HepG2 (cell line): ENCODE measurements around the gene HSPA6. TPM values are rescaled to one million over a fixed set of nuclear protein-coding genes. Genes with fewer than 3 reads are reported as not detected.

Experiments
- ATAC-seq: fragments of 200-7000 bp; cut with Tn5 transposase; 3 replicates; pipeline ENCODE4 v1.9.1; 2020; ENCODE audit warnings: mild to moderate bottlenecking, moderate library complexity
- BruUV-seq: library from RNA; stranded (reverse); fragments of 400-500 nt; replicated peaks from 2 replicates; lab custom pipeline; 2021; lab: Mats Ljungman, UMichigan
- CTCF ChIA-PET: fragments of 300-600 bp; formaldehyde crosslinking; extraction: SDS; loops from one replicate; lab custom pipeline; 2021; ENCODE audit warnings: low total read pairs, inconsistent platforms, low intra/inter-chr PET ratio; lab: Yijun Ruan, JAX
- POLR2A ChIA-PET: fragments of 350-600 bp; sonication (Branson Sonifier 250); formaldehyde crosslinking; loops from one replicate; lab custom pipeline; 2020; ENCODE audit warnings: antibody characterized with exemption, inconsistent platforms; lab: Yijun Ruan, JAX
- DNase-seq: peaks from one replicate; pipeline ENCODE4 v3.0.0-alpha.2; 2015; ENCODE audit warnings: low spot score
- FAIRE-seq: peaks from 3 replicates; lab custom pipeline; 2011; peaks lifted over from hg19 to GRCh38; lab: Jason Lieb, UNC
- H2AFZ ChIP-seq: one replicate; pipeline ENCODE4 v1.6.1; 2011; ENCODE audit warnings: low read length, inconsistent platforms
- H3K27ac ChIP-seq: fragments of 300-600 bp; 3 replicates; pipeline ENCODE4 v1.8.0; 2011; ENCODE audit warnings: mixed run types, mild to moderate bottlenecking, mixed read lengths, low read length, inconsistent platforms; ENCODE audit not compliant: insufficient read depth; ENCODE audit errors: extremely low read length
- H3K27me3 ChIP-seq, 2 experiments: fragments of 200-600 bp in 1 of 2; 2 replicates in 1 of 2; 3 replicates in 1 of 2; pipeline versions ENCODE4 v1.6.0 to v1.8.0; 2011; ENCODE audit warnings: low read length in 2 of 2, mild to moderate bottlenecking in 2 of 2, moderate library complexity in 2 of 2, inconsistent platforms in 1 of 2; ENCODE audit not compliant: insufficient read depth in 2 of 2, control insufficient read depth in 1 of 2
- H3K36me3 ChIP-seq, 2 experiments: fragments of 200-600 bp in 1 of 2; replicated peaks in 1 of 2; 2 replicates in 1 of 2; 3 replicates in 1 of 2; pipeline versions ENCODE4 v1.5.1 to v1.8.0; 2011; ENCODE audit warnings: low read length in 2 of 2, inconsistent platforms in 1 of 2; ENCODE audit not compliant: insufficient read depth in 2 of 2, control insufficient read depth in 1 of 2
- H3K4me1 ChIP-seq: 2 replicates; pipeline ENCODE4 v1.5.1; 2012; ENCODE audit warnings: low read length, inconsistent platforms; ENCODE audit not compliant: insufficient read depth
- H3K4me2 ChIP-seq: 2 replicates; pipeline ENCODE4 v1.6.0; 2011; ENCODE audit warnings: low read depth, low read length, inconsistent platforms
- H3K4me3 ChIP-seq, 3 experiments: fragments of 200-600 bp in 1 of 3; sonication (generic), shearing (Covaris generic) in 1 of 3; replicated peaks in 1 of 3; 2 replicates each; pipeline ENCODE4 v1.5.1; 2011 to 2016; ENCODE audit warnings: low read length in 3 of 3, inconsistent platforms in 2 of 3, low read depth in 2 of 3, mild to moderate bottlenecking in 2 of 3, control low read depth in 1 of 3, mixed read lengths in 1 of 3; ENCODE audit not compliant: insufficient read depth in 1 of 3
- H3K79me2 ChIP-seq: one replicate; pipeline ENCODE4 v1.6.1; 2011; ENCODE audit warnings: low read length, inconsistent platforms; ENCODE audit not compliant: insufficient read depth
- H3K9ac ChIP-seq: 2 replicates; pipeline ENCODE4 v1.6.0; 2011; ENCODE audit warnings: mild to moderate bottlenecking, low read depth, low read length, inconsistent platforms; ENCODE audit not compliant: insufficient read depth
- H3K9me3 ChIP-seq: 2 replicates; pipeline ENCODE4 v1.5.1; 2012; ENCODE audit warnings: mild to moderate bottlenecking, low read length
- H4K20me1 ChIP-seq: 2 replicates; pipeline ENCODE4 v1.6.0; 2011; ENCODE audit warnings: inconsistent platforms, mild to moderate bottlenecking, low read length, moderate library complexity; ENCODE audit not compliant: insufficient read depth
- KDM3A ChIP-seq: IDR thresholded peaks from 2 replicates; pipeline ENCODE4 v1.6.1; 2018; ENCODE audit warnings: low read depth, missing compliant biosample characterization
- KLF9 ChIP-seq: IDR thresholded peaks from 2 replicates; pipeline ENCODE4 v1.6.1; 2016; ENCODE audit warnings: low read depth
- KMT2B ChIP-seq: IDR thresholded peaks from 2 replicates; pipeline ENCODE4 v1.6.1; 2016; ENCODE audit warnings: missing genetic modification reagents, missing compliant biosample characterization
- RXRB ChIP-seq: IDR thresholded peaks from 2 replicates; pipeline ENCODE4 v1.6.1; 2016; ENCODE audit warnings: borderline replicate concordance, missing genetic modification reagents, missing compliant biosample characterization
- ZBTB42 ChIP-seq: sonication (generic); formaldehyde crosslinking; IDR thresholded peaks from 2 replicates; pipeline ENCODE4 v1.5.0; 2020; ENCODE audit warnings: mild to moderate bottlenecking, missing genetic modification reagents
- ZFP41 ChIP-seq: sonication (generic); formaldehyde crosslinking; IDR thresholded peaks from 2 replicates; pipeline ENCODE4 v1.4.0; 2020; ENCODE audit warnings: mild to moderate bottlenecking, missing genetic modification reagents, borderline replicate concordance
- ZNF17 ChIP-seq: sonication (generic); formaldehyde crosslinking; IDR thresholded peaks from 2 replicates; pipeline ENCODE4 v1.5.0; 2020; ENCODE audit warnings: mild to moderate bottlenecking, missing genetic modification reagents
- ZNF337 ChIP-seq: sonication (generic); formaldehyde crosslinking; IDR thresholded peaks from 2 replicates; pipeline ENCODE4 v1.5.1; 2020; ENCODE audit warnings: missing genetic modification reagents, low read depth, mild to moderate bottlenecking, borderline replicate concordance
- ZNF446 ChIP-seq: sonication (generic); formaldehyde crosslinking; IDR thresholded peaks from 2 replicates; pipeline ENCODE4 v1.5.0; 2020; ENCODE audit warnings: mild to moderate bottlenecking, missing genetic modification reagents
- ZNF709 ChIP-seq: sonication (generic); formaldehyde crosslinking; IDR thresholded peaks from 2 replicates; pipeline ENCODE4 v1.5.0; 2020; ENCODE audit warnings: mild to moderate bottlenecking, missing genetic modification reagents
- ZNF816 ChIP-seq: sonication (generic); formaldehyde crosslinking; IDR thresholded peaks from 2 replicates; pipeline ENCODE4 v1.8.0; 2022; ENCODE audit warnings: missing genetic modification reagents, mild to moderate bottlenecking, borderline replicate concordance
- ZNF883 ChIP-seq: sonication (generic); formaldehyde crosslinking; IDR thresholded peaks from 2 replicates; pipeline ENCODE4 v1.5.1; 2020; ENCODE audit warnings: mild to moderate bottlenecking, missing genetic modification reagents; ENCODE audit errors: not compliant biosample characterization
- WGBS: methylation state at CpG from one replicate; pipeline ENCODE4 v1.1.6; 2017; ENCODE audit warnings: low lambda C conversion rate; 5-methylcytosine and 5-hydroxymethylcytosine counted together
- in situ Hi-C: cut with HindIII; loops from 2 replicates; pipeline ENCODE4 v1.10.0; 2017; ENCODE audit warnings: low pct_unique_long_range_greater_than_20kb; ENCODE audit not compliant: extremely low pct_ligation_motif_present
- intact Hi-C: fragments of 100-400 bp; cut with micrococcal nuclease; formaldehyde crosslinking; loops from one replicate; pipeline ENCODE4 v1.10.0; 2022; ENCODE audit not compliant: unreplicated experiment
- polyA plus RNA-seq, 8 experiments: library from polyadenylated mRNA; depleted of rRNA in 3 of 8; stranded (reverse) in 7 of 8; unstranded in 1 of 8; fragments of >200 nt; fragmentation: Illumina TruSeq in 4 of 8; extraction: Trizol in 4 of 8; gene quantifications; 2 replicates each; pipeline versions ENCODE4 v1.2.1 to v1.2.3, GENCODE V29; 2011 to 2016; ENCODE audit warnings: low read depth in 4 of 8, missing spikeins in 1 of 8, mixed read lengths in 1 of 8; ENCODE audit not compliant: insufficient read depth in 1 of 8
- total RNA-seq, 5 experiments: library from RNA; depleted of rRNA; stranded (reverse); fragments of >200 nt; fragmentation: Illumina TruSeq; extraction: Trizol; gene quantifications; 2 replicates each; pipeline ENCODE4 v1.2.3, GENCODE V29; 2016; ENCODE audit warnings: low read depth in 1 of 5
- TF ChIP-seq, protein P1 (sequence below): sonication (generic); formaldehyde crosslinking; IDR thresholded peaks from 2 replicates; pipeline ENCODE4 v1.8.0; 2022; ENCODE audit warnings: mild to moderate bottlenecking, missing genetic modification reagents
- TF ChIP-seq, protein P2 (sequence below): IDR thresholded peaks from 2 replicates; pipeline ENCODE4 v1.6.1; 2016; ENCODE audit warnings: missing genetic modification reagents, missing compliant biosample characterization
- TF ChIP-seq, protein P3 (sequence below): sonication (generic); formaldehyde crosslinking; IDR thresholded peaks from 2 replicates; pipeline ENCODE4 v1.4.0; 2020; ENCODE audit warnings: low read depth, missing genetic modification reagents
- TF ChIP-seq, protein P4 (sequence below): sonication (generic); formaldehyde crosslinking; IDR thresholded peaks from 2 replicates; pipeline ENCODE4 v1.5.0; 2020; ENCODE audit warnings: missing genetic modification reagents

HSPA6 gene
- total and polyA plus RNA-seq, 2 of the 13 experiments (the other 11 are each of a cell fraction or from before 2014, with no cell fraction given) = 0.07 TPM; not detected in 1

DNA sequence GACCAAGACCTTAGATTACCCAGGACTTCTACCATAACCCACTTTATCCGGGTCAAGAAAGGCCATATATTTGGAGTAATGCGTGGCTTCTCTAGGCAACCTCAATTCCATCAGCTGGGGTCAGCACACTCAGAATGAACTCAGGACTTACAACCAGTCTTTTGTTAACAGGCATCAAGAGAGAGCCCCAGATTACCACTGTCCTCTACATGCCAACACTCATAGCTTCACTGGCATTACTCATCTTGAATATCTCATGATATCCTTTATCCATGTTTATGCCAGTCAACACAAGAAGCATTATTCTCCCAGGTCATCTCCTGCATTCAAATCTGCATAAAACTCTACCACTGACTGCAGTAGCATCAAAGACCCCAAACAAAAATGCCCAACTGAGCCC is 25.7 kb upstream of the HSPA6 start (continued):
- TF ChIP-seq, protein P1, sequence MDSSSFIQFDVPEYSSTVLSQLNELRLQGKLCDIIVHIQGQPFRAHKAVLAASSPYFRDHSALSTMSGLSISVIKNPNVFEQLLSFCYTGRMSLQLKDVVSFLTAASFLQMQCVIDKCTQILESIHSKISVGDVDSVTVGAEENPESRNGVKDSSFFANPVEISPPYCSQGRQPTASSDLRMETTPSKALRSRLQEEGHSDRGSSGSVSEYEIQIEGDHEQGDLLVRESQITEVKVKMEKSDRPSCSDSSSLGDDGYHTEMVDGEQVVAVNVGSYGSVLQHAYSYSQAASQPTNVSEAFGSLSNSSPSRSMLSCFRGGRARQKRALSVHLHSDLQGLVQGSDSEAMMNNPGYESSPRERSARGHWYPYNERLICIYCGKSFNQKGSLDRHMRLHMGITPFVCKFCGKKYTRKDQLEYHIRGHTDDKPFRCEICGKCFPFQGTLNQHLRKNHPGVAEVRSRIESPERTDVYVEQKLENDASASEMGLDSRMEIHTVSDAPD (CRISPR knock-in tag) = no peak
- no peak for TF ChIP-seq ZFP41 (CRISPR knock-in tag)
- TF ChIP-seq, all 625 proteins: peak for 0

DNA sequence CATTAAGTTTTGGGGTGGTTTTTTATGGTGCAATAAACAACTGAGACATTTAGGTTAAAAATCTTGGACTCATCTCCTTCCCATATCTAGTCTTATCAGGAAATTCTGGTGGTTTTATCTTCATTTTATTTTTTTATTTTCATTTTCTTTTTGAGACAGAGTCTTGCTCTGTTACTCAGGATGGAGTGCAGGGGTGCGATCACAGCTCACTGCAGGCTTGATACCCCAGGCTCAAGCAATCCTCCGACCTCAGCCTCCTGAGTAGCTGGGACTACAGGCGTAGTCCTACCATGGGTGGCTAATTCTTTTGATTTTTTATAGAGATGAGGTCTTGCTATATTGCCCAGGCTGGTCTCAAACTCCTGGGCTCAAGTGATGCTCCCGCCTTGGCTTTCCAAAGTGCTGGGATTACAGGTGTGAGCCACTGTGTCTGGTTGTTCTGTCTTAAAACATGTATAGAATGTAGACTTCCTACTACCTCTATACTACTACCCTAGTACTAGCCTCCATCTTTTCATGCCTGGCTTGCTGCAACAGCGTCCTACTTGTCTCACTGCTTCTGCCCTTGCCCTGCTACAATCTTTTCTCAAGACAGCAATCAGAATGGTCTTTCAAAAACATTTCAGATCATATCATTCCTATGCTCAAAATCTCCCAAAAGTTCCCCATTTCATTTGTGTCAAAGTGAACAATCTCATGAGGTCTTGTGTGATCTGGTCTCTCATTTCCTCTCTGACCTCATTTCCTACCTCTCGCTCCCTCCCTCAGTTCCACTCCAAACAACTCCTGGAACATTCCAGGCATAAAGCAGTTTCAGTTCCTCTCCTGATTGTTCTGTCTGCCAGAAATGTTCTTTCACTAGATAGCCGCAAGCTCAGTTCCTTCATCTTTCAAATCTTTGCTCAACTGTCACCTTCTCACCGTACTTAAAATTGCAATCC is 25.0 kb upstream of the HSPA6 start:
- Histone ChIP-seq H3K9me3 (no peaks in the 10 kb centered on the region), H3K36me3 (no peaks in the 10 kb centered on the region), H3K9ac (no peak overlapping the region), H3K4me3 (no peak overlapping the region), H3K27me3 (no peaks in the 10 kb centered on the region), H3K79me2 (no peaks in the 10 kb centered on the region), H4K20me1 (no peaks in the 10 kb centered on the region), H2AFZ (no peak overlapping the region), H3K4me1 (no peaks in the 10 kb centered on the region), H3K27ac (no peak overlapping the region), H3K4me2 (no peak overlapping the region)
- in situ Hi-C loops = no loop called here
- WGBS = 35% methylated on average over 8 of the region's 8 CpGs
- intact Hi-C loops = no loop called here
- BruUV-seq = no TSS peak
- POLR2A ChIA-PET = no interaction called here
- no peak for DNase-seq
- no peak for FAIRE-seq
- no peak for ATAC-seq
- CTCF ChIA-PET = no interaction called here
- TF ChIP-seq KMT2B (CRISPR knock-in tag) (no peak), ZNF816 (CRISPR knock-in tag) (no peak), KDM3A (CRISPR knock-in tag) (no peak), ZNF883 (CRISPR knock-in tag) (no peak), ZNF709 (CRISPR knock-in tag) (no peak), ZNF337 (CRISPR knock-in tag) (no peak), RXRB (CRISPR knock-in tag) (no peak), ZNF17 (no peak), ZNF446 (CRISPR knock-in tag) (no peak), ZBTB42 (CRISPR knock-in tag) (no peak), KLF9 (no peak)
- TF ChIP-seq, protein P2, sequence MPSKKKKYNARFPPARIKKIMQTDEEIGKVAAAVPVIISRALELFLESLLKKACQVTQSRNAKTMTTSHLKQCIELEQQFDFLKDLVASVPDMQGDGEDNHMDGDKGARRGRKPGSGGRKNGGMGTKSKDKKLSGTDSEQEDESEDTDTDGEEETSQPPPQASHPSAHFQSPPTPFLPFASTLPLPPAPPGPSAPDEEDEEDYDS (CRISPR knock-in tag) = no peak
- TF ChIP-seq, protein P3, sequence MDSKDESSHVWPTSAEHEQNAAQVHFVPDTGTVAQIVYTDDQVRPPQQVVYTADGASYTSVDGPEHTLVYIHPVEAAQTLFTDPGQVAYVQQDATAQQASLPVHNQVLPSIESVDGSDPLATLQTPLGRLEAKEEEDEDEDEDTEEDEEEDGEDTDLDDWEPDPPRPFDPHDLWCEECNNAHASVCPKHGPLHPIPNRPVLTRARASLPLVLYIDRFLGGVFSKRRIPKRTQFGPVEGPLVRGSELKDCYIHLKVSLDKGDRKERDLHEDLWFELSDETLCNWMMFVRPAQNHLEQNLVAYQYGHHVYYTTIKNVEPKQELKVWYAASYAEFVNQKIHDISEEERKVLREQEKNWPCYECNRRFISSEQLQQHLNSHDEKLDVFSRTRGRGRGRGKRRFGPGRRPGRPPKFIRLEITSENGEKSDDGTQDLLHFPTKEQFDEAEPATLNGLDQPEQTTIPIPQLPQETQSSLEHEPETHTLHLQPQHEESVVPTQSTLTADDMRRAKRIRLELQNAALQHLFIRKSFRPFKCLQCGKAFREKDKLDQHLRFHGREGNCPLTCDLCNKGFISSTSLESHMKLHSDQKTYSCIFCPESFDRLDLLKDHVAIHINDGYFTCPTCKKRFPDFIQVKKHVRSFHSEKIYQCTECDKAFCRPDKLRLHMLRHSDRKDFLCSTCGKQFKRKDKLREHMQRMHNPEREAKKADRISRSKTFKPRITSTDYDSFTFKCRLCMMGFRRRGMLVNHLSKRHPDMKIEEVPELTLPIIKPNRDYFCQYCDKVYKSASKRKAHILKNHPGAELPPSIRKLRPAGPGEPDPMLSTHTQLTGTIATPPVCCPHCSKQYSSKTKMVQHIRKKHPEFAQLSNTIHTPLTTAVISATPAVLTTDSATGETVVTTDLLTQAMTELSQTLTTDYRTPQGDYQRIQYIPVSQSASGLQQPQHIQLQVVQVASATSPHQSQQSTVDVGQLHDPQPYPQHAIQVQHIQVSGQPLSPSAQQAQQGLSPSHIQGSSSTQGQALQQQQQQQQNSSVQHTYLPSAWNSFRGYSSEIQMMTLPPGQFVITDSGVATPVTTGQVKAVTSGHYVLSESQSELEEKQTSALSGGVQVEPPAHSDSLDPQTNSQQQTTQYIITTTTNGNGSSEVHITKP (CRISPR knock-in tag) = no peak
- TF ChIP-seq, protein P4, sequence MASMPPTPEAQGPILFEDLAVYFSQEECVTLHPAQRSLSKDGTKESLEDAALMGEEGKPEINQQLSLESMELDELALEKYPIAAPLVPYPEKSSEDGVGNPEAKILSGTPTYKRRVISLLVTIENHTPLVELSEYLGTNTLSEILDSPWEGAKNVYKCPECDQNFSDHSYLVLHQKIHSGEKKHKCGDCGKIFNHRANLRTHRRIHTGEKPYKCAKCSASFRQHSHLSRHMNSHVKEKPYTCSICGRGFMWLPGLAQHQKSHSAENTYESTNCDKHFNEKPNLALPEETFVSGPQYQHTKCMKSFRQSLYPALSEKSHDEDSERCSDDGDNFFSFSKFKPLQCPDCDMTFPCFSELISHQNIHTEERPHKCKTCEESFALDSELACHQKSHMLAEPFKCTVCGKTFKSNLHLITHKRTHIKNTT (CRISPR knock-in tag) = no peak
